ENCODE measurements around the gene TEX35.
A peak's percentile ranks its signal among the peaks of the same experiment; 100 is the strongest.

TEX35 gene

GRCh38 chr1:178539291-178539690 is 26.4 kb downstream of the TEX35 start:
- peak overlapping the region; percentile 31; the same call in 1 of the 2 replicates for H2AFZ ChIP-seq (ENCODE audit: low read depth, low read length)

GRCh38 chr1:178540204-178540603 is 27.3 kb downstream of the TEX35 start:
- no peak overlapping the region for H3K9ac ChIP-seq (ENCODE audit: low read depth, low read length)
- ATAC-seq (ENCODE audit: insufficient read depth, low read depth): no peak
- H2AFZ ChIP-seq (ENCODE audit: low read depth, low read length): no peak overlapping the region
- H3K9me3 ChIP-seq (ENCODE audit: insufficient read depth, low read length, severe bottlenecking): no peaks in the 10 kb centered on the region
- peaks cover 5% of the 10 kb centered on the region for H3K27me3 ChIP-seq (ENCODE audit: insufficient read depth, low read length, poor library complexity)
- H3K27ac ChIP-seq (ENCODE audit: low read length): no peak overlapping the region
- DNase-seq: no peak
- peaks cover 19% of the 10 kb centered on the region for H3K4me1 ChIP-seq (ENCODE audit: insufficient read depth, low read length)
- TF ChIP-seq CTCF (IDR thresholded peaks at IDR 0.05; ENCODE audit: borderline replicate concordance, extremely low read depth, low read length, poor library complexity, severe bottlenecking) (no peak), EZH2 (IDR thresholded peaks at IDR 0.05; ENCODE audit: borderline replicate concordance, low read depth, low read length, severe bottlenecking) (no peak)
- no peak overlapping the region for H3K4me3 ChIP-seq (ENCODE audit: low read depth in 1 of 2, low read length in 2 of 2)
- no peaks in the 10 kb centered on the region for H3K36me3 ChIP-seq (ENCODE audit: insufficient read depth, low read length)
- H3K79me2 ChIP-seq (ENCODE audit: insufficient read depth, low read length): no peaks in the 10 kb centered on the region
- H4K20me1 ChIP-seq (ENCODE audit: insufficient read depth, low read length): no peaks in the 10 kb centered on the region
- H3K4me2 ChIP-seq (ENCODE audit: insufficient read depth, low read length): no peak overlapping the region

More at GRCh38 chr1:178539291-178539690, 26.4 kb downstream of the TEX35 start:
- DNase-seq (no peak), ATAC-seq (ENCODE audit: insufficient read depth, low read depth) (no peak)
- H3K4me2 ChIP-seq (ENCODE audit: insufficient read depth, low read length): no peak overlapping the region
- no peaks in the 10 kb centered on the region for H4K20me1 ChIP-seq (ENCODE audit: insufficient read depth, low read length)
- no peaks in the 10 kb centered on the region for H3K9me3 ChIP-seq (ENCODE audit: insufficient read depth, low read length, severe bottlenecking)
- no peak overlapping the region for H3K27ac ChIP-seq (ENCODE audit: low read length)
- TF ChIP-seq EZH2 (IDR thresholded peaks at IDR 0.05; ENCODE audit: borderline replicate concordance, low read depth, low read length, severe bottlenecking): no peak
- TF ChIP-seq CTCF (IDR thresholded peaks at IDR 0.05; ENCODE audit: borderline replicate concordance, extremely low read depth, low read length, poor library complexity, severe bottlenecking): no peak
- no peak overlapping the region for H3K9ac ChIP-seq (ENCODE audit: low read depth, low read length)
- H3K79me2 ChIP-seq (ENCODE audit: insufficient read depth, low read length): no peaks in the 10 kb centered on the region
- H3K36me3 ChIP-seq (ENCODE audit: insufficient read depth, low read length): no peaks in the 10 kb centered on the region
- peaks cover 19% of the 10 kb centered on the region for H3K4me1 ChIP-seq (ENCODE audit: insufficient read depth, low read length)
- peaks cover 5% of the 10 kb centered on the region for H3K27me3 ChIP-seq (ENCODE audit: insufficient read depth, low read length, poor library complexity)
- no peak overlapping the region for H3K4me3 ChIP-seq (ENCODE audit: low read depth in 1 of 2, low read length in 2 of 2)

- Histone ChIP-seq H3K4me3 (ENCODE audit: low read depth in 1 of 2, low read length in 2 of 2) (no peak overlapping the region), H3K4me2 (ENCODE audit: insufficient read depth, low read length) (no peak overlapping the region), H3K4me1 (ENCODE audit: insufficient read depth, low read length) (peaks cover 19% of the 10 kb centered on the region), H3K79me2 (ENCODE audit: insufficient read depth, low read length) (no peaks in the 10 kb centered on the region), H3K27ac (ENCODE audit: low read length) (no peak overlapping the region), H3K27me3 (ENCODE audit: insufficient read depth, low read length, poor library complexity) (peaks cover 5% of the 10 kb centered on the region), H2AFZ (ENCODE audit: low read depth, low read length) (no peak overlapping the region; the same call in 1 of the 2 replicates), H4K20me1 (ENCODE audit: insufficient read depth, low read length) (no peaks in the 10 kb centered on the region), H3K9me3 (ENCODE audit: insufficient read depth, low read length, severe bottlenecking) (no peaks in the 10 kb centered on the region), H3K36me3 (ENCODE audit: insufficient read depth, low read length) (no peaks in the 10 kb centered on the region), H3K9ac (ENCODE audit: low read depth, low read length) (no peak overlapping the region)
- DNase-seq (no peak), ATAC-seq (ENCODE audit: insufficient read depth, low read depth) (no peak)
- no peak for TF ChIP-seq EZH2 (IDR thresholded peaks at IDR 0.05; ENCODE audit: borderline replicate concordance, low read depth, low read length, severe bottlenecking)
- TF ChIP-seq CTCF (IDR thresholded peaks at IDR 0.05; ENCODE audit: borderline replicate concordance, extremely low read depth, low read length, poor library complexity, severe bottlenecking): no peak
These were observed 27.7 kb downstream of the TEX35 start for GRCh38 chr1:178540646-178541045.

- Histone ChIP-seq H3K79me2 (ENCODE audit: insufficient read depth, low read length) (no peaks in the 10 kb centered on the region), H3K36me3 (ENCODE audit: insufficient read depth, low read length) (no peaks in the 10 kb centered on the region), H3K4me3 (ENCODE audit: low read depth in 1 of 2, low read length in 2 of 2) (no peak overlapping the region), H4K20me1 (ENCODE audit: insufficient read depth, low read length) (no peaks in the 10 kb centered on the region), H3K4me1 (ENCODE audit: insufficient read depth, low read length) (peaks cover 19% of the 10 kb centered on the region), H3K27me3 (ENCODE audit: insufficient read depth, low read length, poor library complexity) (peaks cover 5% of the 10 kb centered on the region), H3K9ac (ENCODE audit: low read depth, low read length) (no peak overlapping the region), H2AFZ (ENCODE audit: low read depth, low read length) (peak overlapping the region; percentile 93), H3K4me2 (ENCODE audit: insufficient read depth, low read length) (peak overlapping the region; percentile 88; the same call in 1 of the 2 replicates), H3K9me3 (ENCODE audit: insufficient read depth, low read length, severe bottlenecking) (no peaks in the 10 kb centered on the region), H3K27ac (ENCODE audit: low read length) (no peak overlapping the region)
- no peak for ATAC-seq (ENCODE audit: insufficient read depth, low read depth)
- TF ChIP-seq CTCF (IDR thresholded peaks at IDR 0.05; ENCODE audit: borderline replicate concordance, extremely low read depth, low read length, poor library complexity, severe bottlenecking): no peak
- no peak for TF ChIP-seq EZH2 (IDR thresholded peaks at IDR 0.05; ENCODE audit: borderline replicate concordance, low read depth, low read length, severe bottlenecking)
- no peak for DNase-seq
These were observed 28.5 kb downstream of the TEX35 start for GRCh38 chr1:178541379-178541778.

All from DND-41 (cell line).